UCSD-AML1 (cell line): Measurements from ENCODE around the gene ZBTB17.
"Not testable (repeated sequence)": the region's sequence is repeated elsewhere in the genome, so short reads cannot be mapped to it uniquely, and the experiment has no call there.

ENCODE experiments used
- DNase-seq: peaks from one replicate; lab custom pipeline; 2025; ENCODE audit not compliant: unreplicated experiment; lab: John Stamatoyannopoulos, UW

Gene ZBTB17

DNA sequence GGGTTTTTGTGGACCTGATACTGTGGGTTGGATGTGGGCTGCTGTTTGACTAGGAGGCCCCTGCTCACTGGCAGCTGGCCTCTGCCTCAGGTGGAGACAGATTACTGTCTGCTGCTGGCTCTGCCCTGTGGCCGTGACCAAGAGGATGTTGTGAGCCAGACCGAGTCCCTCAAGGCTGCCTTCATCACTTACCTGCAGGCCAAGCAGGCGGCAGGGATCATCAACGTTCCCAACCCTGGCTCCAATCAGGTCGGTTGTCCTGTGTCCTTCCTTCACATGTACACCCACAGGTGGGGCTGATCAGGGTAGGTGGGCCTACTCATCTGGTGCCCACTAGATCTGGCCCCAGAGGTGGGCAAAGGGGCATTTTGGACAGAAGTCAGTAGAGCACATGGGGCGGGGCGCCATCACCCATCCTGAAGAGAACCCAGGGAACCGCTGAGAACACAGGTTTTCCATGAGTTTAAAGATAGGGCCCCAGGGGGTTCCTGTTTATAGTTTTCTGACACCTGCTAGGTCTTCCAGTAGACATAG, 37.2 kb downstream of the ZBTB17 start:
- DNase-seq: no peak

DNA sequence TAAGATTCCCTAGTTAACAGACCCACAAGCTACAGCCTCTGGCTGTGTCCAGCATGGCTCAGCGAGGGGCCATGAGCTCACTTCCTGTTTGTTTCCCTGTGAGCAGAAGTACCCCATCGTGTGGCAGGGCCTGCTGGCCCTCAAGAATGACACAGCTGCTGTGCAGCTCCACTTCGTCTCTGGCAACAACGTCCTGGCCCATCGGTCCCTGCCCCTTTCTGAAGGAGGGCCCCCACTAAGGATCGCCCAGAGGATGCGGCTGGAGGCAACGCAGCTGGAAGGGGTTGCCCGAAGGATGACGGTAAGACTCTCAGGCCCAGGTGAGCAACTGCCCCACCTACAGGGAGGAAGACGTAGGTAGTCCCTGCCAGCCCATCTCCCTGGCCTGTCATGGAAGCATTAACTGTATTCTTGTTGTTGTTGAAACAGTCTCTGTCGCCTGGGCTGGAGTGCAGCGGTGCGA, 38.2 kb downstream of the ZBTB17 start:
- no peak for DNase-seq

DNA sequence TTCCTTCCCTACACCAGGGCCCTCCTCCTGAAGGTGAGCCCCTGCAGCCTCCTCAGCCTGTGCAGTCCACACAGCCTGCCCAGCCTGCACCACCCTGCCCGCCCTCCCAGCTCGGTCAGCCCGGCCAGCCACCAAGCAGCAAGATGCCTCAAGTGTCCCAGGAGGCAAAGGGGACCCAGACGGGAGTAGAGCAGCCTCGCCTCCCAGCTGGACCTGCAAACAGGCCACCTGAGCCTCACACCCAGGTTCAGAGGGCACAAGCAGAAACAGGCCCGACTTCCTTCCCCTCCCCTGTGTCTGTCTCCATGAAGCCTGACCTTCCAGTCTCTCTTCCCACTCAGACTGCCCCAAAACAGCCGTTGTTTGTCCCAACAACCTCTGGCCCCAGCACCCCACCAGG, 38.8 kb downstream of the ZBTB17 start:
- DNase-seq: no peak

DNA sequence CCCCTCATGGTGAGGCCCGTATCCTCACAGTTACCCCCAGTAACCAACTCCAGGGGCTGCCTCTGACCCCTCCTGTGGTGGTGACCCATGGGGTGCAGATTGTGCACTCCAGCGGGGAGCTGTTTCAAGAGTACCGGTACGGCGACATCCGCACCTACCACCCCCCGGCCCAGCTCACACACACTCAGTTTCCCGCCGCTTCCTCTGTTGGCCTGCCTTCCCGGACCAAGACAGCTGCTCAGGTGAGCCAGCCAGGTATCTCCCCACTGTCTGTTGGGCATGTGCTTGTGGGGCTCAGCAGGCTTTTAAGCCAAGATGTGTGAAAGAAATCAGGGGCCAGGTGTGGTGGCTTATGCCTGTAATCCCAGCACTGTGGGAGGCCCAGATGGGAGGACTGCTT, 39.9 kb downstream of the ZBTB17 start:
- no peak for DNase-seq

DNA sequence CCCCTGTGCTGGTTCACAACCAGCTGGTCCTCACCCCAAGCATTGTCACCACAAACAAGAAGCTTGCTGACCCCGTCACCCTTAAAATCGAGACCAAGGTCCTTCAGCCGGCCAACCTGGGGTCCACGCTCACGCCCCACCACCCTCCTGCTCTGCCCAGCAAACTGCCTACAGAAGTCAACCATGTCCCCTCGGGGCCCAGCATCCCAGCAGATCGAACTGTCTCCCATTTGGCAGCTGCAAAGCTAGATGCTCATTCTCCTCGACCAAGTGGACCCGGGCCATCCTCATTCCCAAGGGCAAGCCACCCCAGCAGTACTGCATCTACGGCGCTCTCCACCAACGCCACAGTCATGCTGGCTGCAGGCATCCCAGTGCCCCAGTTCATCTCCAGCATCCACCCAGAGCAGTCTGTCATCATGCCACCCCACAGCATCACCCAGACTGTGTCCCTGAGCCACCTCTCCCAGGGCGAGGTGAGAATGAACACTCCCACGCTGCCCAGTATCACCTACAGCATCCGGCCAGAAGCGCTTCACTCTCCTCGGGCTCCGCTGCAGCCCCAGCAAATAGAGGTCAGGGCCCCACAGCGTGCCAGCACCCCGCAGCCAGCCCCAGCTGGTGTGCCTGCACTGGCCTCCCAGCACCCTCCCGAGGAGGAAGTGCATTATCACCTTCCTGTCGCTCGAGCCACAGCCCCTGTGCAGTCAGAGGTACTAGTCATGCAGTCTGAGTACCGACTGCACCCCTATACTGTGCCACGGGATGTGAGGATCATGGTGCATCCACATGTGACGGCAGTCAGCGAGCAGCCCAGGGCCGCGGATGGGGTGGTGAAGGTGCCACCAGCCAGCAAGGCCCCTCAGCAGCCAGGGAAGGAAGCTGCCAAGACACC, 40.6 kb downstream of the ZBTB17 start:
- no peak for DNase-seq

DNA sequence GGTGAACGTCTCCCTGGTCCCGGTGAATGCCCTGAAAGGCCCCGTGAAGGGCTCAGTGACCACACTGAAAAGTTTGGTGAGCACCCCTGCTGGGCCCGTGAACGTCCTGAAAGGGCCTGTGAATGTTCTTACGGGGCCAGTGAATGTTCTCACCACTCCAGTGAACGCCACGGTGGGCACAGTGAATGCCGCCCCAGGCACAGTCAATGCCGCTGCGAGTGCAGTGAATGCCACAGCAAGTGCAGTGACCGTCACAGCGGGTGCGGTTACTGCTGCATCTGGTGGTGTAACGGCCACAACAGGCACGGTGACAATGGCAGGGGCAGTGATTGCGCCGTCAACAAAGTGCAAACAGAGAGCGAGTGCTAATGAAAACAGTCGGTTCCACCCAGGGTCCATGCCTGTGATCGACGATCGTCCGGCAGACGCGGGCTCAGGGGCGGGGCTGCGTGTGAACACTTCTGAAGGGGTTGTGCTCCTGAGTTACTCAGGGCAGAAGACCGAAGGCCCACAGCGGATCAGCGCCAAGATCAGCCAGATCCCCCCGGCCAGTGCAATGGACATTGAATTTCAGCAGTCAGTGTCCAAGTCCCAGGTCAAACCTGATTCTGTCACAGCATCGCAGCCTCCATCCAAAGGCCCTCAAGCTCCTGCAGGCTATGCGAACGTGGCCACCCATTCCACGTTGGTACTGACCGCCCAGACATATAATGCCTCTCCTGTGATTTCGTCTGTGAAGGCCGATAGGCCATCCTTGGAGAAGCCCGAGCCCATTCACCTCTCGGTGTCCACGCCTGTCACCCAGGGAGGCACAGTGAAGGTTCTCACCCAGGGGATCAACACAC, 41.5 kb downstream of the ZBTB17 start:
- no peak for DNase-seq

DNA sequence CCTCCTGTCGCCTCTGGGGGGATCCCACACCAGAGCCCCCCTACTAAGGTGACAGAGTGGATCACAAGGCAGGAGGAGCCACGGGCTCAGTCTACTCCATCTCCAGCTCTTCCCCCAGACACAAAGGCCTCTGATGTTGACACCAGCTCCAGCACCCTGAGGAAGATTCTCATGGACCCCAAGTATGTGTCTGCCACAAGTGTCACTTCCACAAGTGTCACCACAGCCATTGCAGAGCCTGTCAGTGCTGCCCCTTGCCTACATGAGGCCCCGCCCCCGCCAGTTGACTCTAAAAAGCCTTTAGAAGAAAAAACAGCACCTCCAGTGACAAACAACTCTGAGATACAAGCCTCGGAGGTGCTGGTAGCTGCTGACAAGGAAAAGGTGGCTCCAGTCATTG, 42.2 kb downstream of the ZBTB17 start:
- DNase-seq: no peak

DNA sequence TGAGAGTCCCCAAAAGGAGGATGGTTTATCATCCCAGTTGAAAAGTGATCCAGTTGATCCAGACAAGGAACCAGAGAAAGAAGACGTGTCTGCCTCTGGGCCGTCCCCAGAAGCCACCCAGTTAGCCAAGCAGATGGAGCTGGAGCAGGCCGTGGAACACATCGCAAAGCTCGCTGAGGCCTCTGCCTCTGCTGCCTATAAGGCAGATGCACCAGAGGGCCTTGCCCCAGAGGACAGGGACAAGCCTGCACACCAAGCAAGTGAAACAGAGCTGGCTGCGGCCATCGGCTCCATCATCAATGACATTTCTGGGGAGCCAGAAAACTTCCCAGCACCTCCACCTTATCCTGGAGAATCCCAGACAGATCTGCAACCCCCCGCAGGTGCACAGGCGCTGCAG, 43.3 kb downstream of the ZBTB17 start:
- DNase-seq: no peak

DNA sequence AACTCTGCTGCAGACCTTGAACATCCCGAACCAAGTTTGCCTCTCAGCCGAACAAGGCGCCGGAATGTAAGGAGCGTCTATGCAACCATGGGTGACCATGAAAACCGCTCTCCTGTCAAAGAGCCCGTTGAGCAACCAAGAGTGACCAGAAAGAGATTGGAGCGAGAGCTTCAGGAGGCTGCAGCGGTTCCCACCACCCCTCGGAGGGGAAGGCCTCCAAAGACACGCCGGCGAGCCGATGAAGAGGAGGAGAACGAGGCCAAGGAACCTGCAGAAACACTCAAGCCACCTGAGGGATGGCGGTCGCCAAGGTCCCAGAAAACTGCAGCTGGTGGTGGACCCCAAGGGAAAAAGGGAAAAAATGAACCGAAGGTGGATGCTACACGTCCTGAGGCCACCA, 44.0 kb downstream of the ZBTB17 start:
- no peak for DNase-seq

DNA sequence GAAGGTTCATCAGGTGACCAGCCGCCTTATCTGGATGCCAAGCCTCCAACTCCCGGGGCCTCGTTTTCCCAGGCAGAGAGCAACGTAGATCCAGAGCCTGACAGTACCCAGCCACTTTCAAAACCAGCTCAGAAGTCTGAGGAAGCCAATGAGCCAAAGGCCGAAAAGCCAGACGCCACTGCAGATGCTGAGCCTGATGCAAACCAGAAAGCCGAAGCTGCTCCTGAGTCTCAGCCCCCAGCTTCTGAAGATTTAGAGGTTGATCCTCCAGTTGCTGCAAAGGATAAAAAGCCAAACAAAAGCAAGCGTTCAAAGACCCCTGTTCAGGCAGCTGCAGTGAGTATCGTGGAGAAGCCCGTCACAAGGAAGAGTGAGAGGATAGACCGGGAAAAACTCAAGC, 44.5 kb downstream of the ZBTB17 start:
- no peak for DNase-seq

DNA sequence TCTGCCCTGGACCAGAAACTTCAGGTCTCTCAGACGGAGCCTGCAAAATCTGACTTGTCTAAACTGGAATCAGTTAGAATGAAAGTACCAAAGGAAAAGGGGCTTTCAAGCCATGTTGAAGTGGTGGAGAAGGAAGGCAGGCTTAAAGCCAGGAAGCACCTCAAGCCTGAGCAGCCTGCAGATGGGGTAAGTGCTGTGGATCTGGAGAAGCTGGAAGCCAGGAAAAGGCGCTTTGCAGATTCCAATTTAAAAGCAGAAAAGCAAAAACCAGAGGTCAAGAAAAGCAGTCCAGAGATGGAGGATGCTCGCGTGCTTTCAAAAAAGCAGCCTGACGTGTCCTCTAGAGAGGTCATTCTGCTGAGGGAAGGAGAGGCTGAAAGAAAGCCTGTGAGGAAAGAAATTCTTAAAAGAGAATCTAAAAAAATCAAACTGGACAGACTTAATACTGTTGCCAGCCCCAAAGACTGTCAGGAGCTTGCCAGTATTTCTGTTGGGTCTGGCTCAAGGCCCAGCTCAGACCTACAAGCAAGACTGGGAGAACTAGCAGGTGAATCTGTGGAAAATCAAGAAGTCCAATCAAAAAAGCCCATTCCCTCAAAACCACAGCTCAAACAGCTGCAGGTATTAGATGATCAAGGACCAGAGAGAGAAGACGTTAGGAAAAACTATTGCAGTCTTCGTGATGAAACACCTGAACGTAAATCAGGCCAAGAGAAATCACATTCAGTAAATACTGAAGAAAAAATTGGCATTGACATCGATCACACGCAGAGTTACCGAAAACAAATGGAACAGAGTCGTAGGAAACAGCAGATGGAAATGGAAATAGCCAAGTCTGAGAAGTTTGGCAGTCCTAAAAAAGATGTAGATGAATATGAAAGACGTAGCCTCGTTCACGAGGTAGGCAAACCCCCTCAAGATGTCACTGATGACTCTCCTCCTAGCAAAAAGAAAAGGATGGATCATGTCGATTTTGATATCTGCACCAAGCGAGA, 46.6 kb downstream of the ZBTB17 start:
- DNase-seq: no peak

DNA sequence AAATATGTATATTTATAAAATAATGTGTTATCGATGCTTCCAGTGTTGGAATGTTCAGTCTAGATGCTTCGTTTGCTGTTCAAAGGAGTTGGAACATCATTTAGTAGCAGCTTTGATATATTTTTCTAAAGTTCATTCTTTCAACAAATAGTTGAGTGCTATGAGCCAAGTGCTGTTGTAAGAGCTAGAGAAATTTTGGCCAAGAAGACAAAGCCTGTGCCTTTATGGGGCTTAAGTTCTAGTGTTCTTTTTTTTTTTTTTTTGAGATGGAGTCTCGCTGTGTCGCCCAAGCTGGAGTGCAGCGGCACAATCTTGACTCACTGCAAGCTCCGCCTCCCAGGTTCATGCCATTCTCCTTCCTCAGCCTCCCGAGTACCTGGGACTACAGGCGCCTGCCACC, 49.5 kb downstream of the ZBTB17 start:
- not testable (repeated sequence) for DNase-seq

DNA sequence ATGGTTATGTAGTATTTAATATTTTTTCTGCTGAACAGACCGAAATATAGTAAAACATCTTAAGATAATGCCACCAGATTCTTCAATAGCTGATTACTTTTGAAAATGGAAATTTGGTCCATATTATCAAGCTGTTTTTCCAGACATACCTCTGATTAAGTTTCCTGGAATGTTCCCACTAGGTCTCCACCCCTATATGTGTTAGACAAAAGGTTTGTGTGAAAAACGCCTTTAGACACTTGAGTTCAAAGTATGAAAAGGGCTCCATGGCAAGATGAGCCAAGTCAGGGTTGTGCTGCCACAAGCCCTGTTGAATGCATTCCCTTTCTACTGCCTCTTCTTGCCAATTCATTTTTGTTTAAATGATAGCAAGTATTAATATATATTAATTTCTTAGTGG, 52.7 kb downstream of the ZBTB17 start:
- no peak for DNase-seq

DNA sequence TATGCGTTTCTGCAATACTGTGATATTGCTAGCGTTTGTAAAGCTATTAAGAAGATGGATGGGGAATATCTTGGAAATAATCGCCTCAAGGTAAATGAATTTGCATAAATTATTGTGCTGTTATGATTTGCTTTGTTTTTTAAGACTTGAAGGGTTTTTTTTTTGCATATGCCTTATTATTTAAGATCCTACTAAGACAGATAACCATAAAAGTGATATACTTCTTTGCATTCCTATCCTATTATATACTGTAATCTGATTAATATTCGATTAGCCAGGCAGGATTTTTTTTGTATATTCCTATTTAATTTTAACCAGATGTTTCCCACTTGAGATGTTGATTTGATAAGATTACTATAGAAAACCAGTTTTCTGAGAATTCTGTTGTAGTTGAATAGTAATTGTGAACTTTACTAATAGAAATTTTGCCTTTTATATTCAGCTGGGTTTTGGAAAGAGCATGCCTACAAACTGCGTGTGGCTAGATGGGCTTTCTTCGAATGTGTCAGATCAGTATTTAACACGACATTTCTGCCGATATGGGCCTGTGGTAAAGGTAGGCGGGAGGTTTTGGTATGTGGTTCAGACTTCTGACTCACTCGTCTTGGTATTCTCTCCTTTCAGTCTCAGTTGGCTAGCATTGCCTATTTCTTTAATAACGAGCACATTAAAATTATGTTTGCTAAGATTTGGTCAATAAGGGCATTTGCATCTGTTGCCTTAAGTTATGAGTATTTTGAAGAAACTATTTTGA, 56.8 kb downstream of the ZBTB17 start:
- DNase-seq: no peak

DNA sequence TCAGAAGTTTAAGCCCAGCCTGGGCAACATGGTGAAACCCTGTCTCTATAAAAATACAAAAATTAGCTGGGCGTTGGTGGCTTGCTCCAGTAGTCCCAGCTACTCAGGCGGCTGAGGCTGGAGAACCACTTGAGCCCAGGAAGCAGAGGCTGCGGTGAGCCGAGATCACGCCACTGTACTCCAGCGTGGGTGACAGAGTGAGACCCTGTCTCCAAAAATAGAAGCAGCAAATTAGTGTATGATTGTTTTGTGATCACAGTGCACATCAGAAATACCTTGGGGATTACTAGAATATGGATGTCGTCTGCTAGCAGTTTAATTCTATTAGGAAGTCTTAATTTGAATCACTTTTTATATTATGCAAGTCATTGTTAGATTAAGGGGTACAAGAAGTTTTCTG, 59.0 kb downstream of the ZBTB17 start:
- DNase-seq: no peak

DNA sequence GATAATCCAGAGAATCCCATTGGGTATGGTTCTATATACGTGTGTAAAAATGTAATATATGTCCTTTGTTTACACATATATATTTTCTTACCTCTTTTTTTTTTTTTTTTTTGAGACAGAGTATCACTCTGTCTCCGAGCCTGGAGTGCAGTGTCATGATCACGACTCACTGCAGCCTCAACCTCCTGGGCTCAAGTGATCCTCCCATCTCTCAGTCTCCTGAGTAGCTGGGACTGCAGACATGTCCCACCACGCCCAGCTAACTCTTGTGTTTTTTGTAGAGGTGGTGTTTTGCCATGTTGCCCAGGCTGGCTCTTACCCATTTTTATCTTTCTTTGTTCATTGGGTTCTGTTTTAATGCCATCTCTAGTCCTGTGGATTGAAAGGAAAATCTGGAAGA, 59.5 kb downstream of the ZBTB17 start:
- no peak for DNase-seq

DNA sequence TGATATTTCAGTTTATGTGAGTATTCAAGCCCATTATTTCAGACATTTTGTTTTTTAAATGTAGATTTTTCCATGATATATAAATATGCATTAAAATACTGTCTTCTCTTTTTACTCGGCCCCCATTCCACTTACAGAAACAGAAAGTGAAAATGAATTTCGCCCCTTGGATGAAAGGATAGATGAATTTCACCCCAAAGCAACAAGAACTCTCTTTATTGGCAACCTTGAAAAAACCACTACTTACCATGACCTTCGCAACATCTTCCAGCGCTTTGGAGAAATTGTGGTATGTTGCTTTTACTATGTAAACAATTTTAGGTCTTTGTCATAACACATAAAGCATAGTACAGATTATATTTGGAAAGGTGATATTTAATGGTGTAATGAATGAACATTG, 59.9 kb downstream of the ZBTB17 start:
- DNase-seq: no peak

DNA sequence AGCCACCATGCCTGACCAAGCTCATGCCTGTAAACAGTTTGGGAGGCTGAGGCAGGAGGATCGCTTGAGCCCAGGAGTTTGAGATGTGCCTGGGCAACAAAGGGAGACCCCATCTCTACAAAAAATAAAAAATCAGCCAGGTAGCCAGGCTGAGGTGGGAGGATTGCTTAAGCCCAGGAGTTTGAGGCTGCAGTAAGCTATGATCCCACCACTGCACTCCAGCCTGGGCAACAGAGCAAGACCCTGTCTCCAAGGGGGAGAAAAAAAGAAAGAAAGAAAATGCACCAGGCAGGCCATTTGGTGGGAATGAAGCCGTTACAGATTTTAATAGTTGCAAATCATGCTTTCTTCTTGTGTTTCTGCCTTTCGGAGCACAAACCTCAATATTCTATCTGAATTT, 62.3 kb downstream of the ZBTB17 start:
- DNase-seq: not testable (repeated sequence)

DNA sequence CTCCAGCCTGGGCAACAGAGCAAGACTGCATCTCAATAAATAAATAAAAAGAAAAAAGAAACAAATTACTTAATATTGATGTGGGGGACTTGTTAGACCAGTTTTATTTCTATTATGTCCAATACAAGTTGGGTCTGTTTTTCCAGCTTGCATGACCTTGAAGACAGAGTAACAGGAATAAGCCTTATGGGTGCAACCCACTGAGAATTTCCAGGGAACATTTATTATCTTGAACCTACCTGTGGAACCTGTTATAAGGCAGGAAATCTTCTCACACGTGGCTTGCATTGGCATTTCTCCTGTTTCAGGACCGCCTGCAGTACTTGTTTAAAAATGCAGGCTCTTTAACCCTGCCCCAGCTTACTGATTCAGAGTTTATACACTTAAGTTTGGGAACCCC, 64.0 kb downstream of the ZBTB17 start:
- DNase-seq: no peak

DNA sequence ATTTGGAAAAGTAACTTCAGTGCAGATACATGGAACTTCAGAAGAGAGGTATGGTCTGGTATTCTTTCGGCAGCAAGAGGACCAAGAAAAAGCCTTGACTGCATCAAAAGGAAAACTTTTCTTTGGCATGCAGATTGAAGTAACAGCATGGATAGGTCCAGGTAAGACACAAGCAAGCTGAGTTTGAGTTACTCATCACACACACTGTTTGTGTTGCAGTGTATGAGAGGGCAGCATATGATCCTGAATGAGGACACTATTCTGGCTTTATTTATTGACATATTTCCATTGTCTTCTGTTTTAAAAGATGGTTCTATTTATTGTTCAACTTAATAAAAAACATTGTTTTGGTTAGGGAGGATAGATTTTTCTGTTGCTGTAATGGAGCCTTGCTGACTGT, 64.8 kb downstream of the ZBTB17 start:
- DNase-seq: no peak
